Thyroid gland (tissue), 4 donors: Measurements from ENCODE around the gene TMTC3. TPM values are rescaled to one million over a fixed set of nuclear protein-coding genes. Genes with fewer than 3 reads are reported as not detected.

ENCODE experiments used
- DNase-seq, 2 donors: peaks; one replicate each; pipeline ENCODE4 v3.0.0-alpha.2; 2019
- H3K27ac ChIP-seq, 3 donors: fragments of 200-600 bp; sonication (generic); 1 replicate in 2 of 3; 2 replicates in 1 of 3; pipeline ENCODE4 v1.5.1; 2016 to 2019; ENCODE audit warnings: mild to moderate bottlenecking in 1 of 3, moderate library complexity in 1 of 3
- H3K27me3 ChIP-seq: fragments of 200-600 bp; sonication (generic); one replicate; pipeline ENCODE4 v1.5.1; 2019
- H3K36me3 ChIP-seq, 2 donors: fragments of 200-600 bp; sonication (generic); one replicate each; pipeline ENCODE4 v1.5.1; 2016 to 2019
- H3K4me1 ChIP-seq, 2 donors: fragments of 200-600 bp; sonication (generic); one replicate each; pipeline ENCODE4 v1.5.1; 2017 to 2019
- H3K4me3 ChIP-seq, 3 donors: fragments of 200-600 bp; sonication (generic); replicated peaks in 1 of 3; 1 replicate in 2 of 3; 2 replicates in 1 of 3; pipeline ENCODE4 v1.5.1; 2016; ENCODE audit warnings: mild to moderate bottlenecking in 1 of 3
- H3K9me3 ChIP-seq: fragments of 200-600 bp; sonication (generic); one replicate; pipeline ENCODE4 v1.5.1; 2017
- POLR2A ChIP-seq, 2 donors: fragments of 450-650 bp; IDR thresholded peaks; one replicate each; pipeline ENCODE4 v1.6.1; 2017; ENCODE audit warnings: antibody characterized with exemption in 2 of 2, mild to moderate bottlenecking in 2 of 2, moderate library complexity in 1 of 2
- WGBS, 2 donors: methylation state at CpG; one replicate each; pipeline ENCODE4 v1.1.5; 2017; 5-methylcytosine and 5-hydroxymethylcytosine counted together
- intact Hi-C: fragments of 100-400 bp; cut with DNase I; formaldehyde crosslinking; loops from one replicate; pipeline ENCODE4 v1.15.1; 2023
- total RNA-seq, 4 donors: library from RNA; depleted of rRNA; stranded (reverse); fragments of >200 nt; gene quantifications; one replicate each; pipeline ENCODE4 v1.2.3, GENCODE V29; 2016
- TF ChIP-seq, protein P1 (sequence below), 6 experiments: fragments of 200-600 bp in 3 of 6; fragments of 450-650 bp in 3 of 6; sonication (generic) in 3 of 6; IDR thresholded peaks; one replicate each; pipeline ENCODE4 v1.5.1; 2016 to 2019; ENCODE audit warnings: antibody characterized with exemption in 6 of 6, mild to moderate bottlenecking in 2 of 6, inconsistent platforms in 1 of 6, moderate library complexity in 1 of 6

TMTC3 gene
- total RNA-seq, 4 donors from 2014 or later: 16.8 to 27.8 (median 21.1) TPM

GRCh38 chr12:88218293-88218692, 76.2 kb downstream of the TMTC3 start:
- Histone ChIP-seq H3K4me1 (no peaks in the 10 kb centered on the region), H3K9me3 (no peaks in the 10 kb centered on the region), H3K4me3 (no peak overlapping the region), H3K36me3 (no peaks in the 10 kb centered on the region), H3K27me3 (no peaks in the 10 kb centered on the region), H3K27ac (no peak overlapping the region)
- TF ChIP-seq POLR2A (IDR thresholded peaks at IDR 0.05): no peak
- TF ChIP-seq, protein P1, sequence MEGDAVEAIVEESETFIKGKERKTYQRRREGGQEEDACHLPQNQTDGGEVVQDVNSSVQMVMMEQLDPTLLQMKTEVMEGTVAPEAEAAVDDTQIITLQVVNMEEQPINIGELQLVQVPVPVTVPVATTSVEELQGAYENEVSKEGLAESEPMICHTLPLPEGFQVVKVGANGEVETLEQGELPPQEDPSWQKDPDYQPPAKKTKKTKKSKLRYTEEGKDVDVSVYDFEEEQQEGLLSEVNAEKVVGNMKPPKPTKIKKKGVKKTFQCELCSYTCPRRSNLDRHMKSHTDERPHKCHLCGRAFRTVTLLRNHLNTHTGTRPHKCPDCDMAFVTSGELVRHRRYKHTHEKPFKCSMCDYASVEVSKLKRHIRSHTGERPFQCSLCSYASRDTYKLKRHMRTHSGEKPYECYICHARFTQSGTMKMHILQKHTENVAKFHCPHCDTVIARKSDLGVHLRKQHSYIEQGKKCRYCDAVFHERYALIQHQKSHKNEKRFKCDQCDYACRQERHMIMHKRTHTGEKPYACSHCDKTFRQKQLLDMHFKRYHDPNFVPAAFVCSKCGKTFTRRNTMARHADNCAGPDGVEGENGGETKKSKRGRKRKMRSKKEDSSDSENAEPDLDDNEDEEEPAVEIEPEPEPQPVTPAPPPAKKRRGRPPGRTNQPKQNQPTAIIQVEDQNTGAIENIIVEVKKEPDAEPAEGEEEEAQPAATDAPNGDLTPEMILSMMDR (IDR thresholded peaks at IDR 0.05): no peak
- intact Hi-C loops: no loop called here
- no peak for DNase-seq

DNA sequence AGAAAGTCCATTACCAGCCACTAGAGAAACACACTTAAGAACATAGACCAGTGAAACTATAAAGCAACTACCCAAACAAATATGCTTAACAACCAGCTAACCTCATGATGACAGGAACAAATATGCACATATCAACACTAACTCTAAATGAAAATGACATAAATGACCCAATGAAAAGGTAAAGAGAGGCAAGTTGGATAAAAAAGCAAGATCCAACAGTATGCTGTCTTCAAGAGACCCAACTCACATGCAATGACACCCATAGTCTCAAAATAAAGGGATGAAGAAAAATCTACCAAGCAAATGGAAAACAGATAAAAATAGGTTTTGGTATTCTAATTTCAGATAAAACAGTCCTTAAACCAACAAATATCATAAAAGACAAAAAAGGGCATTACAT, 77.8 kb downstream of the TMTC3 start:
- H3K4me3 ChIP-seq: no peak overlapping the region
- intact Hi-C loops: no loop called here
- H3K27me3 ChIP-seq: no peaks in the 10 kb centered on the region
- H3K9me3 ChIP-seq: no peaks in the 10 kb centered on the region
- TF ChIP-seq POLR2A (IDR thresholded peaks at IDR 0.05): no peak
- TF ChIP-seq, protein P1 (IDR thresholded peaks at IDR 0.05): no peak
- H3K27ac ChIP-seq: no peak overlapping the region
- H3K36me3 ChIP-seq: no peaks in the 10 kb centered on the region
- H3K4me1 ChIP-seq: no peaks in the 10 kb centered on the region
- no peak for DNase-seq

GRCh38 chr12:88223519-88223918, 81.4 kb downstream of the TMTC3 start:
- TF ChIP-seq, protein P1 (IDR thresholded peaks at IDR 0.05): no peak
- TF ChIP-seq POLR2A (IDR thresholded peaks at IDR 0.05): no peak

DNA sequence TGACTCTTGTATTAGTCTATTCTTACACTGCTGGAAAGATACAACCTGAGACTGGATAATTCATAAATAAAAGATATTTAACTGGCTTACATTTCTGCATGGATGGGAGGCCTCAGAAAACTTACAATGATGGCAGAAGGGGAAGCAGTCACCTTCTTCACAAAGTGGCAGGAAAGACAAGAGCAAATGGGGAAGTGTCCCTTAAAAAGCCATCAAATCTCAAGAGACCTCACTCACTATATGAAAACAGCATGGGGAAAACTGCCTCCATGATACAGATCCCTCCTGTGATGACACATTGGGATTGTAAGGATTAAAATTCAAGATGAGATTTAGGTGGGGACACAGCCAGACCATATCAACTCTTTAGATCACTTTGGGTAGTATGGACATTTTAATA, 83.7 kb downstream of the TMTC3 start:
- DNase-seq: no peak
- no peak for TF ChIP-seq POLR2A (IDR thresholded peaks at IDR 0.05)
- TF ChIP-seq, protein P1 (IDR thresholded peaks at IDR 0.05): no peak
- H3K27ac ChIP-seq: no peak overlapping the region

More at GRCh38 chr12:88223519-88223918, 81.4 kb downstream of the TMTC3 start:
- Histone ChIP-seq H3K9me3 (no peaks in the 10 kb centered on the region), H3K4me1 (no peaks in the 10 kb centered on the region), H3K27ac (no peak overlapping the region), H3K4me3 (no peak overlapping the region), H3K27me3 (no peaks in the 10 kb centered on the region), H3K36me3 (no peaks in the 10 kb centered on the region)
- no peak for DNase-seq
- intact Hi-C loops: no loop called here

DNA sequence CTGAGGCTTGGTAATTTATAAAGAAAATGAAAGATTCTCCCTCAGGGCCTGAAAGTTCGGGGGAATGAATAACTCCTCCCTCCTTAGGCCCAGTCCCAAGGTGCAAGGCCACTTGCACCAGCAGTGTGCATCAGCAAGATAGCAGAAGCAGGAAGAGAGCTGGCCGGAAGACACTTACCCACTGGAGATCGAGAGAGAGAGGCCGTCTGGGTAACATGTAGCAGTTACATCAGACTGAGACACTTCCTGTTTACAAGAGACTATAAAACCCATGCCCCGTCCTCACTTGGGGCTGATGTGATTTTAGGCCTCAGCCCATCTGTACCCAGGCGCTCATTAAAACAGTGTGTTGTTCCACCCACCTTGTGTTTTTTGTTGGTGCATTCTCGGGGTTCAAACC, 85.2 kb downstream of the TMTC3 start:
- H3K4me1 ChIP-seq: no peaks in the 10 kb centered on the region
- H3K27me3 ChIP-seq: no peaks in the 10 kb centered on the region
- TF ChIP-seq POLR2A (IDR thresholded peaks at IDR 0.05): no peak
- TF ChIP-seq, protein P1 (IDR thresholded peaks at IDR 0.05): no peak
- no peak overlapping the region for H3K4me3 ChIP-seq
- H3K36me3 ChIP-seq: no peaks in the 10 kb centered on the region
- H3K27ac ChIP-seq: no peak overlapping the region
- no peaks in the 10 kb centered on the region for H3K9me3 ChIP-seq
- DNase-seq: no peak
- WGBS, 2 donors: 68 to 74% methylated on average over 7 of the region's 7 CpGs
- intact Hi-C loops: no loop called here

More for the DNA sequence above, 83.7 kb downstream of the TMTC3 start:
- H3K4me1 ChIP-seq: no peaks in the 10 kb centered on the region
- no peaks in the 10 kb centered on the region for H3K36me3 ChIP-seq
- H3K9me3 ChIP-seq: no peaks in the 10 kb centered on the region
- H3K27me3 ChIP-seq: no peaks in the 10 kb centered on the region
- H3K4me3 ChIP-seq: no peak overlapping the region
- intact Hi-C loops: no loop called here
